CMK (cell line): Measurements from ENCODE around the gene DPP4.

Experiments used
- DNase-seq: peaks from one replicate; pipeline ENCODE4 v3.0.0-alpha.2; 2010; ENCODE audit warnings: low read depth

The DPP4 gene

GRCh38 chr2:162085090-162085891 lies 11.3 kb upstream of the DPP4 start:
- no peak for DNase-seq

DNA sequence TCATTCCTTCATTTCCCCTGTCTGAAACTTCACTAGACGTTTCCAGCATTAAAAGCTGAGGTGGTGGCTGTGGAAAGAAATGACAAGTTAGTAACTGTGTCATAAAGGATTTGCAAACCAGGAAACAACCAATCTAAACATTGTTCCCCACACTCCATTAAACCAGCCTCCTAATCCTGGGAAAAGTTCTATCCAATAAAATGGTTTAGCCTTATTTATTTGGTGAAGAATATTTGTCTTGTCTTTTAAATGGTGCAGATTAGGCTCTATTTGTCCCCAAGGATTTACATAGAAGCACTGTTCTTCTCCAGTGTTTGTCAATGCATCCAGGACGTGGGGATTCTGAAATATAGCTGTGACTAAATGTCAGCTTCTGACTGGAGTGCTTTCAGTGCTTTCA lies 10.5 kb upstream of the DPP4 start:
- no peak for DNase-seq

- no peak for DNase-seq
These were observed 8.7 kb upstream of the DPP4 start for GRCh38 chr2:162082681-162083080.

DNA sequence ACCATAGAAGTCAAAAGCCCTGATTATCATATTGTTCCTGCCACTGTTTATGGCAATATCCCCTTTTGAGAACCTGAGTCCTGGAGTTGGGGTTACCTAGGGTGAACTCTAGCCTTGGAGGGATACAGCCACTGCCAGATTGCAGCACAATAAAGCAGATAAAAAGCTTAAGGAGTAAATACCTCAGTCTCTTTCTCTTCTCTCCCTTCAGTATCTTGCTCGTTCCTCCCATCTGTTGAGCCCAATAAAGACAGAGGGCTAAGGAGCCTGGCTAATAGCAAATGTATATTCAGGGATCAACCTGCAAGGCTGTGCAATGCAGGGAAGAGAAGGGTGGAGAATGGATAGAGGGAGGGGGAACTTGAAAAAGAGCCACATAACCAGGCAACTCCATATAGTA lies 8.0 kb upstream of the DPP4 start:
- DNase-seq = no peak

- DNase-seq = no peak
These were observed 5.5 kb upstream of the DPP4 start for GRCh38 chr2:162079514-162079913.

DNA sequence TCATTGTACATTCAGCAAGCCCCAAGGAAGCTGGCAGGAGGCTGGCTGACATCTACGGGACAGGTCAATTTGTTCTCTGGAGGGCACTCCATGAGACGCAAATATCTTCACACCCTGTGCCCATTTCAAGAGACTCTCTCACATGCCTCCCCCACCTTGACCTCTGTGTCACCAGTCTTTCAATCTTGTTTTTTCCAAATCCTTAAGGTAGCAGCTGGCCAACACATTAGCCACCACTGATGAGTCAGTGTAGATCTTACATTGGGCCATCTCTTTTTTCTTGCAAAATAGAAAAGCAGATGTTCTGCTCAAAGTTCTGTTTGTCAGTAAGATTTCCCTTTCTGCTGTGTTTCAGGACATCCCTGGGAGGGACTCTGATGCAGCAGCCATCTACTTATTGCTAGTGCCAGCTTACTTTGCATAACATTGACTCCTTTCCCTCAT lies 1.7 kb upstream of the DPP4 start:
- no peak for DNase-seq

GRCh38 chr2:162074928-162075688 lies 1.1 kb upstream of the DPP4 start:
- DNase-seq = no peak

DNA sequence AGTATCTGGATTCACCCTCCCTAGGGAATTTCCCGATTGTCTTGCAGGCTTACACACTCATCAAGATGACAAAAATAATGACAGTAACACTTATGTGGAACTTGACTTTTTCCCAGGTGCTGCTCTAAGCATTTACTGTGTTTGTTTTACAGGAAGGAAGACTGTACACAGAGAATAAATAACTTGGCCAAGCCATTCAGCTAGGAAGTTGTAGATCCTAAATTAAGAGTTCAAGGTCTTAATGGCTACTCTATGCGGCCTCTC lies 549 bp upstream of the DPP4 start:
- no peak for DNase-seq

DNA sequence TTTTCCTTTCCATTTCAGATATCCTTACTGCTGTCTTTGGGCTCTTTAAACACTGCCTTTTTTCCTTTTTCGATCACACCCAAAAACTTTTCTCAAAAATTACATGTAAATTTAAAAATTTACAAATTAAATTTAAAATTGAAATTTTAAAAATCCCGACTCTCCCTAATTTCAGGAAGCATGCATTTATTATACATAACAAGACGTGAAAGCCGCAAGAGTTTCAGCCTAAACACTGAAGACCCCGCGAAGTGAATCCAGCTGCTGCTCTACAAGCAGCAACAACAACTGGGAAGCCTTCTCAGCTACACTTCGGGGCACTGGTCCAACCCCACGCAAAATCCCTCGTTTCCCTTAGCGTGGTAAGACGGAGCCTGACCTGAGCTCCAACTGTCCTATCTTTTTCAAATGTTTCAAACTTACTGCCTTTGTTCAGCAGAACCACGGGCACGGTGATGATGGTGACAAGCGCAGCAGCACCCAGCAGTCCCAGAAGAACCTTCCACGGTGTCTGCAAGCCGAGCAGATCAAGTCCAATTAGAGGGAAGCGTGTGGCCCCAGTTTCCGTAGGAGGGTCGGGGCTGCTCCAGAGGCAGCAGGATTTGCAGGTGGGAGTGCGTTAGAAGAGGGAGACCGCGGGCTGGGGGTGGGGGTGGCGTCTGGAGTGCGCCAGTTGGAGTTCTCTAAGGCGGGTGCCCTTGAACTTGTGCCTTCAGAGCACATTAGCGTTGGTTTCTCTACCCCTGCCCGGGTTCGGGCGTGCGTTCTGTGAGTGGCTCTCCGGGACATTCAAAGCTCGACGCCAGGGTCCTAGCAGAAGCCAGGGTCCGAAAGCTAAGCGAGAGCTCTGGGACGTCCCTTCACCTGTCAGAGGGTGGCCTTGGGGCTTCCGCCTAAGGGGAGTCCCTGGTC lies 783 bp downstream of the DPP4 start:
- no peak for DNase-seq

- DNase-seq = no peak
These were observed 1.8 kb downstream of the DPP4 start for GRCh38 chr2:162072181-162072702.

DNA sequence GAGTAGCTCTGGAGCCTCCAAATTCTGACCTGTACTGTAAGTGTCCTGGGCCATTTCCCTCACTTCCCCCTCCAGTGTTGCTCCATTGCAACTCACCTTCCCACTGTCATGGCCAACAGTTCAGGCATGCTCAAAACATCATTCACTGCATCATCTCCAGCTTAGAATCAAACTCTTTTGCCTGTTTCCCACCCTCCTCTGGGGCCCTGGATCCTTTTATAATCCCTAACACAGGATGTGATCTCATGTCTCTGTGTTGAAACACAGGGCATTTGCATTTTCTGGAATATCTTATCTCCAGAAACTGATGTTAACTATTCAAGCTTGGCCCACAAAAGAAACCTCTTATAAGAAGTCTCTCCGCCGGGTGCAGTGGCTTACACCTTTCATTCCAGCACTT lies 3.0 kb downstream of the DPP4 start:
- DNase-seq = no peak

DNA sequence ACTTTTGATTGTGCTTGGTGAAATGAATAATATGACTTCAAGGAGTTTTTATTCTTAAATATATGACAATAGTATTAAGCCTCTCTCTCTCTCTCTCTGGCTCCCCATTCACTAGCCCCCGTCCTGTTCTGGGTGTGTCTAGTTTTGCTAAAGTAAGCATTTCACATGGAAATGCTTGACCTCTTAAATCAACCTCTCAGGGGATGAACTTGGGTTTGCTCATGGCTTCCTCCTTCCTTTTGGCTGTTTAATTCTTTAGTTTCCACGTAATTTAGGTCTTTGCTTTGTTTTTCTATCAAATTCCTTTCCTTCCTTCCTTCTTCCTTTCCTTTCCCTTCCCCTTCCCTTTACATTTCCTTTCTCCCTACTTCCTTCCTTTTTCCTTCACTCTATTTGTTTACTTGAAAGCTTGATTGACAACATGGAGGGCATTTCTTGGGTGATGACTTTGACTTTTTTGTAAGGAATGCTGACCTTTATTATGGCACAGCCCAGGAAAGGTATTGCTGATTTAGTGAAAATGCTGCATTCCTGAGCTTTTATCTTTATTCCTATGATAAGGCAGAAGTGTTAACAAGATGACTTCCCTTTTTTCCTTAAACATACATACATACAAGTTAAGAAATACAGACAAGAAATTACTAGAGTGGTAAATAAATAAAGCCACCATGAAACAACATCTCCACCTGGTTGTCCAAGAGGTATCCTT lies 3.6 kb downstream of the DPP4 start:
- no peak for DNase-seq

GRCh38 chr2:162069267-162069903 lies 4.6 kb downstream of the DPP4 start:
- no peak for DNase-seq

- no peak for DNase-seq
These were observed 6.4 kb downstream of the DPP4 start for GRCh38 chr2:162067596-162067995.

- DNase-seq = no peak
These were observed 8.2 kb downstream of the DPP4 start for GRCh38 chr2:162065767-162066166.

- DNase-seq = no peak
These were observed 10.1 kb downstream of the DPP4 start for GRCh38 chr2:162063899-162064298.

DNA sequence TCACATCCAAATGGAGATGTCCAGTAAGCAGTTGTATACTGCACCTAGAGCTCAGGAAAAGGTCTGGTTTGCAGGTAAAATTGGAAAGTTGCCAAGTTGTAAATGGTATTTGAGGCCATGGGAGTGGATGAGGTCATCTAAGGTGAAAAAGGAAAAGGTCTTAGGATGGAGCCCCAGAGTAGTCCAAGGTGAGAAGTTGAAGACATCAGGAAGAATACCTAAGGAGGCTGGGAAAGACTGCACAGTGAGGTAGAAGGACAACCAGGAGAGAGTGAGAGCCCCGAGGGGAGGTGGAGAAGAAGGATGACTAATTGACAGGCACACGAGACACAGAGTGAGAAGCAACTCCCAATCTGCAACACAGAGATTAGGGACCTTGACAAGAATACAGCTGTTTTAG lies 10.7 kb downstream of the DPP4 start:
- DNase-seq = no peak

- DNase-seq = no peak
These were observed 11.5 kb downstream of the DPP4 start for GRCh38 chr2:162062559-162062958.

DNA sequence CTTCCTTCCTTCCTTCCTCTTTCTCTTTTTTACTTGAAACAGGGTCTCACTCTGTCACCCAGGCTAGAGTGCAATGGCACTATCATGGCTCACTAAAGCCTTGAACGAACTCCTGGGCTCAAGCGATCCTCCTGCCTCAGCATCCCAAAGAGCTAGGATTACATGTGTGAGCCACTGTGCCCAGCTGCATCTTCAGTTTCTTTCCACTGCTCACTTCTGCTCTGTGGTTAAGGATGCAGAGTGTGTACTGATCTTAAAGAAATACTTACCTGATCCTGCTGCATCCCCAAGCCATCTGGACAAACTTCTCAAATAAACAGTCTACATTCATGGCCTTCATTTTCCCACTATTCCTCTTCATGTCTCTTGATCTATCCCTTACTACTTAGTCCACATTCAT lies 13.0 kb downstream of the DPP4 start:
- DNase-seq = no peak

DNA sequence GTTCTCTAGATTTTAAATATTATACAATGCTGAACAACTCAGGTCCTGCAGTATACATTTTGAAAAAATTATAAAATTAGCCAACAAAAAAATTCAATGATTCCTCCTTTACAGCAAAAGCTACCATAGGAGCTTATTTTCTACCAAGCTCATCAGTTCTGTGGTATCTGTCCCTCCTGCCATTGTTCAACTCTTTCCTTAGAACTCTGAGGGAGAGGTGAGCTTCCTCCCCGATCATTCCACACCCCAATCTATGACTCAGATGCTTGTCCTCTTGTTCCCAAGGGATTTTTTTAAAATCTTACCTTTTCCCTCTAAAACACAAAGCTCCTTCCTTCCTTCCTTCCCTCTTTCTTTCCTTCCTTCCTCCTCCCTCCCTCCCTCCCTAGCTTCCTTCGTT lies 13.5 kb downstream of the DPP4 start:
- no peak for DNase-seq

DNA sequence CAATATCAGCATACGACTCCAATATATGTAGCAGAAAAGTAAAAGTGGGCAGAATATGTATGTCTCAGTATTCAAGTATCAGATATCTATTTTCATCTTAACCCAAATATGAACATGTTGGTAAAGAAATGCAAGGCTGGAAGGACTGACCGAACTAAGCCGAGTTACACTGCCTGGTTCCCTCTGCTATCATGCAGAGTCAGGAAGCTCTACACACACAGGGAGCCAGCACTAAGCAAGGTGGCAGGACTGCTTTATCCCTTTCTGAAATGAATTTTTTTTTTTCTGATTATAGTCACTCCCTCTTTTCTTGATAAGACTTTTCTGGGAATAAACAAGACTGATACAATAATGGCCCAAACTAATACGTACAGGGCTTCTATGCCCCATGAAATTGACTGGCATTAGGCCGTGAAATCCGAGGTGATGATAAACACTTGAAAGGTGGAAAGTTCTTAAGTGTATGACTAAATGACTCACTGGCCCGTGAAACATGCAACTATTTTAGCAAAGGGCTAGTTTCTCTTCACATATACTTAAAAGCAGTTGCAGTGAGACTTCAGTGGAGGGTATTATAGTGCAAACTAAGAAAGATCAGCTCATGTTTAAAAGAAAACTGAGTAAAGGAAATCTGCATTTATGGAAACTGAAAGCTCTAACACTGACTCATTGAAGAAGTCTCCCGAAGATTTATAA lies 14.9 kb downstream of the DPP4 start:
- no peak for DNase-seq
